GM18511 (cell line): Measurements from ENCODE around the gene KCNQ1.

Source experiments
- ATAC-seq: cut with Tn5 transposase; IDR thresholded peaks from one replicate; pipeline ENCODE4 v1.9.1; 2021; ENCODE audit warnings: mild to moderate bottlenecking, moderate library complexity; ENCODE audit not compliant: unreplicated experiment

The KCNQ1 gene

GRCh38 chr11:2738551-2739431, 294.0 kb downstream of the KCNQ1 start:
- no peak for ATAC-seq

DNA sequence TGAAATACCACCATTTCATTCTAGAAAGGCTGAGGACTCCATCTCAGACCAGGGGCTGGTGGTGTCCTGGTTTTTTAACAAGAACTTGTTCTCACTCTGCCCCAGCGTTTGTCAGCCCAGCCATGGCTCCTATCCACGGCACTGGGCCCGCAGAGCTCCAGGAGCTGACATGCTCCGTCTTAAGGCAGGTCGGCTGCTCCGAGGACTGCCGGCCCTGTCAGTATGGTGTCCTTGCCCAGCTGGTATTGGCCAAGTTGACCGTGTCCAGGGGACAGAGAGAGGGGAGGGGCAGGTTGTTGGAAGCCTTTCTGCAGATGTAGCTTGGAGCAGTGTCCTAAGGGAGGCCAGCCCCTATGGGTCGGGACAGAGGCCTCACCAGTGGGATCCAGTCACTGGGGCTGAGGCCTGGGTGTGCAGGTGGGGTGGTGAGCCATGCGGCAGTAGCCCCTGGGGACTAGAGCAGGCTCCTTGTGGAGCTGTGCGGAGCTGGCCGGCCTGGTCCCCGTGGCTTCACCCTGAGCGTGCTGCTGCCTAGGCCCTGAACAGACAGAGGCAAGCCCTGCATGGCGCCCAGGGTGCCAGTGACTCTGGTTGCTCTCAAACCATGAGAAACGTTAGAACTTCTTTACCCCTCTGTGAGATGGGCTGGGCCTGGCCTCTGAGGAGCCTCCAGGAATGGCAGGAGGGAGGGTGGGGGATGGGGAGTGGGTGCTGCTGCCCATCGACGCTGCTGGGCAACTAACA, 294.9 kb downstream of the KCNQ1 start:
- no peak for ATAC-seq

- no peak for ATAC-seq
Observed at GRCh38 chr11:2740275-2740940, 295.6 kb downstream of the KCNQ1 start.

- no peak for ATAC-seq
Observed at GRCh38 chr11:2741006-2741376, 296.2 kb downstream of the KCNQ1 start.

- no peak for ATAC-seq
Observed at GRCh38 chr11:2741377-2742131, 296.7 kb downstream of the KCNQ1 start.

DNA sequence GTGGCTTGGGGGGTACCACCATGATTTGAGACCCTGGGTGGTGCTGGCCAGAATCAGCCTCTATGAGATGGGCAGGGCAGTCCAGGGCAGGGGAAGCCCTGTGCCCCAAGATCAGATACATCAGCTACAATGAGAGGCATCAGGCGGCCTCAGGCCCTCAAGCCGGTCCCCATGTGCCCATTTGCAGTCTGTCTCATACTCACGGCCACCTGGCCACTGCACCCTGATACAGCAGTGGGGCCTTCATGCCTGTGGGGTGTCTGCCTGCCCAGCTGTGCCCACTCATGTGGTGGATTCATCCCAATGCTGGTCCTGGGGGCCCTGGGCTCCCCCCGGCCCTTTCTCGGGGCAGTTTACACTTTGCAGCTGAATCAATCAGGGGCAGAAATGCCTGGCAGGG, 297.4 kb downstream of the KCNQ1 start:
- ATAC-seq = no peak

DNA sequence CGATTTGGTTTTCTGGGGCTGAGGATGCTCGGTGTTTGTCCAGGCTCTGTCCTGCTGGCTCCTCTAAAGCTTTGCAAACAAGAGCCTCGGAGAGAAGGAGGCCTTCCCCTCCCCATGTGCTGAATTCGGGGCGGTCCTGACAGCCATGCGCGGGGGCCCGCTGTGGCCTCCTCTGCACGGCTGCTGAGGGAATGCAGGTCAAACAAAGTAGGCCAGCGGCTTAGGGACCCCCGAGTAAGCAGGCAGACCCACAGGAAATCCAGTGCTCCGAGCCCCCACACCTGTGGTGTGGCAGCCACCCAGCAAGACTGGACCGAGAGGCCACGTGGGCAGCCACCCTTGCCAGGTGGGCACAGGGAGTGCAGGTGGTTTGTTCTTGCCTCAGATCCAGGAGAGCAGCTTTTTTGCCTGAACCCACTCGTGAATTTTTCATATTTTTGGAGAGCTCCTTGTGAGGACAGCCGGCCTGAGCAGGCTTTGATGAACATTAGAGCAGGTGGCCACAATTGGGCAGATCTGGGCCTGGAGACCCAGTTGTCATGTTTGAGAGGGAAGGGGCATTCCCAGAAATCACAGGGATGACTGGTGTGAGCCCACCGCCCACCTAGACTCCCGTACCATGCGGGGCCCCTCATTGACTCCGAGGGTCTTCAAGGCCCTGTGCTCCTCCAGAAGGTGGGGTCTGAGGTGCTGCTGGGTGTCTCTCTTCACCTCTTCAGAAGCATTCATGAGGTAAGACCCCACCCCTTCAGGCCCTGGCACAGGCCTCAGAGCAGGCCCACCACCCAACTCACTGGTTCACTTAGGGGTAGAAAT, 298.0 kb downstream of the KCNQ1 start:
- no peak for ATAC-seq

- no peak for ATAC-seq
Observed at GRCh38 chr11:2743427-2744110, 298.8 kb downstream of the KCNQ1 start.

DNA sequence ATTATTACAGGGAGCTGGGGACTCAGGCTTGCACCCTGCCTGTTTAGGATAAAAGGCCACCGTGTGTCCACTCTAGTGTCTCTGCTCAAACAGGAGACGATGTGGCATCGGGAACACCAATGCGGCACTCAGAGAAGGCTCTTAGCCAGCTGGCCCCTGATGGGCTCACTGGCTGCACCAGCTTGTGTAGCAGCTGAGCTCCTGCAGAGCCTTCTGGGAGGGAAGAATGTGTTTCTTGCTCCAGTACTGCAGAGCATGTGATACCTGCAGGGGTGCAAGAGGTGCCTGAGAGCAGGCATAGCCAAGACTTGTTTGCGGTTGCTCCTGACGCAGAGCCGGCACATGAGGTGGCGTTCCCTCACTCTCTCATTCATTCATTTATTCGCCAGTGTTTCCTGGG, 299.4 kb downstream of the KCNQ1 start:
- no peak for ATAC-seq

- no peak for ATAC-seq
Observed at GRCh38 chr11:2745511-2745910, 300.7 kb downstream of the KCNQ1 start.

GRCh38 chr11:2746401-2747247, 301.8 kb downstream of the KCNQ1 start:
- ATAC-seq = no peak

DNA sequence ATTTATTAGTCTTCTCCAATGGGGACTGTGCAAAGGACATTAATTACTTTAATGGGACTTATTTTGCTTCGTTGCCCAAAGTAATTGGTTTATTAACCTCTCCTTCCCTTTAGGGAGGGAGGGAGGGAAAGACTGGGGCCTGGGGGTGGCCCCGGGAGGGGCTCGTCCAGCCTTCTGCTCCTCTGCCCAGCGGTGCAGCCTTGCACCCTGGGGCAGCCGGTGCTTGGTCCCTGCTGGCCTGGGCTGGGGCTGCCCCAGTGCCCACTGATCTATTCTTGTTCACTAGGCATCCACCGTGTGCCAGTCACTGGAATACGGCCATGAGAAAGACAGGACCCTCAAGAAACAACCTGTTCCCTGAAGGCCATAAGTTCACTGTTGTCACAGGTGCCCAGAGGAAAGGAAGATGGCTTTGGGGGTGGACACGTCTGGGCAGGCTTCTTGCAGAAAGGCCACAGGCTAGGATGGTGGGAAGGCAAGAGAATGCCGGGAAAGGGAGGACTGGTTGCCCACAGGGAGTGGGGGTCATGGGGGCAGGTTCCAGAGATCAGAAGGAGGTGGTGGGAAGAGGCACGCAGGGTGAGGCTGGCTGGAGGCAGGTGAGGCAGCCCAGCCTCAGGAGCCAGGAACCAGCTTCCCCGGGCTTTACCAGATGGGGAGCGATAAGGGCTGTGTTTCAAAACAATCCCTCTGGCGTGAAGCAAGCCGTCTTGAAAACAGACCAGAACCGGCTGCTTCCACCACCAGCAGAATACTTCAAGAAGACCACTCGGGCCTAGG, 302.6 kb downstream of the KCNQ1 start:
- no peak for ATAC-seq

- ATAC-seq = no peak
Observed at GRCh38 chr11:2748061-2748813, 303.4 kb downstream of the KCNQ1 start.

GRCh38 chr11:2748814-2749554, 304.2 kb downstream of the KCNQ1 start:
- no peak for ATAC-seq

GRCh38 chr11:2750101-2750681, 305.4 kb downstream of the KCNQ1 start:
- ATAC-seq = no peak
